ENCODE measurements around the gene ZFP91. TPM values are rescaled to one million over a fixed set of nuclear protein-coding genes. Genes with fewer than 3 reads are reported as not detected.

ZFP91 gene
- total and polyA plus RNA-seq, 12 donors: 6.6 to 58.1 (median 49.3) TPM

DNA sequence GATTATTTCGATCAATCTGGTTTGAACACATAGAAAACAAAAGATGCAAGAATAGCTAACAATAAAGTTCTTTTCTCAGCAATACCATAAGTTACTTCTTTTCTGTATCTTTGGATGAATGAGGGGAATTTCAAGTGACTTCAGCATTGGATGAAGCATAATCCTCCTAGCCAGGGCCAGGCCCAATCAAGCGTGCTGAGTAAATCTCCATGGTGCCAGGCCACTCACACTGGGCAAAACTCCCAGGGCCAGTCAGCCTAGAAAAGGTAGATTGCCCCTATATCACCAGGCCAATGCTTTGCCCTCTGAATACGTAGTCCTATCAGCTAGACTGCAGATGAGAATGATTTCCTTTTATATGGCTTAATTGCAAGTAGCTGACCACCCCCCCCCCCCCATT, 49.6 kb downstream of the ZFP91 start:
- WGBS, 4 donors: 61 to 84% (median 71%) methylated on average over 3 of the region's 3 CpGs
- Histone ChIP-seq H3K27me3 (no peaks in the 10 kb centered on the region), H3K4me3 (no peak overlapping the region), H3K36me3 (replicated peaks in 1 of 2) (peaks cover 0 to 18% of the 10 kb centered on the region in 2 donors), H3K27ac (peak overlapping the region in 3 of 5 donors; percentile 50 to 63 (median 58)), H3K4me1 (replicated peaks in 1 of 2) (peaks cover 15 to 21% of the 10 kb centered on the region in 2 donors), H3K9me3 (replicated peaks in 1 of 3) (no peaks in the 10 kb centered on the region)
- DNase-seq: peak; percentile 58 to 80 (median 73)
- intact Hi-C loops (cut with DNase I): no loop called here
- TF ChIP-seq, protein P1, sequence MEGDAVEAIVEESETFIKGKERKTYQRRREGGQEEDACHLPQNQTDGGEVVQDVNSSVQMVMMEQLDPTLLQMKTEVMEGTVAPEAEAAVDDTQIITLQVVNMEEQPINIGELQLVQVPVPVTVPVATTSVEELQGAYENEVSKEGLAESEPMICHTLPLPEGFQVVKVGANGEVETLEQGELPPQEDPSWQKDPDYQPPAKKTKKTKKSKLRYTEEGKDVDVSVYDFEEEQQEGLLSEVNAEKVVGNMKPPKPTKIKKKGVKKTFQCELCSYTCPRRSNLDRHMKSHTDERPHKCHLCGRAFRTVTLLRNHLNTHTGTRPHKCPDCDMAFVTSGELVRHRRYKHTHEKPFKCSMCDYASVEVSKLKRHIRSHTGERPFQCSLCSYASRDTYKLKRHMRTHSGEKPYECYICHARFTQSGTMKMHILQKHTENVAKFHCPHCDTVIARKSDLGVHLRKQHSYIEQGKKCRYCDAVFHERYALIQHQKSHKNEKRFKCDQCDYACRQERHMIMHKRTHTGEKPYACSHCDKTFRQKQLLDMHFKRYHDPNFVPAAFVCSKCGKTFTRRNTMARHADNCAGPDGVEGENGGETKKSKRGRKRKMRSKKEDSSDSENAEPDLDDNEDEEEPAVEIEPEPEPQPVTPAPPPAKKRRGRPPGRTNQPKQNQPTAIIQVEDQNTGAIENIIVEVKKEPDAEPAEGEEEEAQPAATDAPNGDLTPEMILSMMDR (IDR thresholded peaks at IDR 0.05): no peak
- TF ChIP-seq POLR2A (IDR thresholded peaks at IDR 0.05): no peak

DNA sequence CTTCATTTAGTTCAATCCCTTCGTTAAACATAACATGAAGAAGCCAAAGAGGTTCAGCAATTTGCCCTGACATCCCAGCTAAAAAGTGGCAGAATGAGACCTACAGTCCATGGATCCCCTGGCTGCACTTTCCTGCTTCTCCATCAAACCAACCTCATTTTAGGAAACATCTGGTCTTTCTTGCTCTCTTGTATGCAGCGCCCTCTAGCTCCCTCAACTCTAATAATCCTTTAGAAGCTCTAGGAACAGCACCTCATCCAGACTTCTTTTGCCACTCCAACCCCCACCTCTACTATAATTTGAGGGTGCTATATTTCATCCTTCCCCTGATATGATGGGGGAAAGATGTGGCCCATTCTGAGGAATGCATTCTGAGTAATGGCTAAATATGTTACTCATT, 51.0 kb downstream of the ZFP91 start:
- no peaks in the 10 kb centered on the region for H3K27me3 ChIP-seq
- no peak overlapping the region for H3K4me3 ChIP-seq
- peaks cover 0 to 4% of the 10 kb centered on the region in 2 donors for H3K36me3 ChIP-seq (replicated peaks in 1 of 2)
- peaks cover 15 to 21% of the 10 kb centered on the region in 2 donors for H3K4me1 ChIP-seq (replicated peaks in 1 of 2)
- intact Hi-C loops (cut with DNase I): no loop called here
- TF ChIP-seq, protein P1 (IDR thresholded peaks at IDR 0.05): peak; percentile 36 to 62 (median 56)
- TF ChIP-seq POLR2A (IDR thresholded peaks at IDR 0.05): no peak
- 31 to 50% (median 44%) methylated on average over 2 of the region's 2 CpGs for WGBS, 4 donors
- DNase-seq: peak in 5 of 7 donors; percentile 32 to 59 (median 38)
- no peaks in the 10 kb centered on the region for H3K9me3 ChIP-seq (replicated peaks in 1 of 3)
- no peak overlapping the region for H3K27ac ChIP-seq

DNA sequence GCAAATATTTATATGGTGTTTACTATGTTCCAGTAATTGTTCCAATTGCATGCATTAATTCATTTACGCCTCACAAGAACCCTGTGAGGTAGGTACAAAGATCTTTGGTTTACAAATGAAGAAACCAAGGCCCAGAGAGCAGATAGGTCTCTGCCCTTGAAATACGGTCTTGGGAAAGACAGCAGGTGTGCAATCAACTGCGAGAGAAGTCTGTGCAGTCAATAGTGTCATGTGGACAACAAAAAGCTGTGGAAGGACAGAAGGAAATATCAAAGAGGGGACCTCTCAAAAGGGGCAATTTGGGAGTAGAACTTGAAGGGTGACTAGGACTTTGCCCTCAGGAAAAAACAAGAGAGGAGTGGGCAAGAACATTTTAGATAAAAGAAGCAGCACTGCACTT, 52.5 kb downstream of the ZFP91 start:
- TF ChIP-seq, protein P1 (IDR thresholded peaks at IDR 0.05): no peak
- no peak for TF ChIP-seq POLR2A (IDR thresholded peaks at IDR 0.05)
- DNase-seq: no peak
- no peaks in the 10 kb centered on the region for H3K27me3 ChIP-seq
- no peak overlapping the region for H3K27ac ChIP-seq
- H3K9me3 ChIP-seq (replicated peaks in 1 of 3): no peaks in the 10 kb centered on the region
- no peaks in the 10 kb centered on the region for H3K36me3 ChIP-seq (replicated peaks in 1 of 2)
- H3K4me3 ChIP-seq: no peak overlapping the region
- H3K4me1 ChIP-seq (replicated peaks in 1 of 2): peaks cover 15 to 21% of the 10 kb centered on the region in 2 donors
- intact Hi-C loops (cut with DNase I): no loop called here
- 81 to 88% (median 85%) methylated on average over 3 of the region's 3 CpGs for WGBS, 4 donors

DNA sequence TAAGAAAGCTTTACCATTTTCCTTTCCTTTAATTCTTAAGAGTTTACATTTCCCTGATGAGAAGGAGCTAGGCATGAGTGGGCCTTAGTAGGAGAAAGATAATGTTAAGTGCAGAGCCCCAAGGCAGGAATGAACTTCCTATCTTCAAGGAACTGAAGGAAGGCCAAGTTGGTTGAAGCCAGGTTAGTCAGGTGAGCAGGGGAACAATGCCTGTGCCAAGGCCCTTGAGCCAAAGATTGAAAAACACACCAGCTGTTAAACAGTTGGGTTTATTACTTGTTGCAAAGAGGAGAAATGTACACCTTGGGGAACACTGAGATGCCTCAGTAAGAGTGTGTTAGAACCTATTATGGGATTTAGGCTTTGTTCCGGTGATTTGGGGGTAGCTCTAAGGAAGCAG, 53.6 kb downstream of the ZFP91 start:
- Histone ChIP-seq H3K4me3 (no peak overlapping the region), H3K4me1 (replicated peaks in 1 of 2) (peaks cover 9 to 10% of the 10 kb centered on the region in 2 donors), H3K27ac (peak overlapping the region in 1 of 5 donors; percentile 36), H3K36me3 (replicated peaks in 1 of 2) (no peaks in the 10 kb centered on the region), H3K9me3 (replicated peaks in 1 of 3) (no peaks in the 10 kb centered on the region), H3K27me3 (no peaks in the 10 kb centered on the region)
- TF ChIP-seq POLR2A (IDR thresholded peaks at IDR 0.05): no peak
- TF ChIP-seq, protein P1 (IDR thresholded peaks at IDR 0.05): no peak
- intact Hi-C loops (cut with DNase I): no loop called here
- WGBS, 4 donors: 67 to 78% (median 70%) methylated on average over 1 of the region's 1 CpG
- no peak for DNase-seq

Data from adrenal gland (tissue), 12 donors.